ENCODE measurements around the gene MUC20.
"Not testable (repeated sequence)": the region's sequence is repeated elsewhere in the genome, so short reads cannot be mapped to it uniquely, and the experiment has no call there.

DNA sequence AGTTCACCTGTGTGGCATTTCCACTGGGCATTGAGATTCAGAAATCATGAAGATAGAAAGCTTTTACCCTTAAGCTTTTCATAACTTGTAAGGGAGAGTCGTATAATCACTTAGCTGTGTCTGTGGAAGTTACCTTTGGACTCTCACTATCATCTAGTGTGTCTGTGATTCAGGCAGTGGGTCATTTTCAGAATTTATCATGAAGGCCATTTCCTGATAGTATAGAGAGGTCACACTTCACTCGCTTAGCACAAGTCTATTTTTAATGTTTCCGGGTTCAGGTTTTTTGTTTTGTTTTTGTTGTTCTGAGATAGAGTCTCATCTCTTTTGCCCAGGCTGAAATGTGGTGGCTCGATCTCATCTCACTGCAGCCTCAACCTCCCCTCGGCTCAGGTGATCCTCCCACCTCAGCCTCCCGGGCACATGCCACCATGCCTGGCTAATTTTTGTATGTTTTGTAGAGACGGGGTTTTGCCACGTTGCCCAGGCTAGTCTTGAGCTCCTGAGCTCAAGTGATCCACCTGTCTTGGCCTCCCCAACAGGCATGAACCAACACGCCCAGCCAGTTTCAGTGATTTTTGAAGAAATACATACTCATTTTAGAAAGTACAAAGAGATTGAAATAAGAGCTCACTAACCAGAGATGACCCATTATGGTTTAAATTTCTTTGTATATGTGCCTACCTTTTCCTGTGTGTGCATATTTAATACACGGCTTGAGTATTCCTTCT lies 36.1 kb upstream of the MUC20 start:
- TF ChIP-seq, protein P1, sequence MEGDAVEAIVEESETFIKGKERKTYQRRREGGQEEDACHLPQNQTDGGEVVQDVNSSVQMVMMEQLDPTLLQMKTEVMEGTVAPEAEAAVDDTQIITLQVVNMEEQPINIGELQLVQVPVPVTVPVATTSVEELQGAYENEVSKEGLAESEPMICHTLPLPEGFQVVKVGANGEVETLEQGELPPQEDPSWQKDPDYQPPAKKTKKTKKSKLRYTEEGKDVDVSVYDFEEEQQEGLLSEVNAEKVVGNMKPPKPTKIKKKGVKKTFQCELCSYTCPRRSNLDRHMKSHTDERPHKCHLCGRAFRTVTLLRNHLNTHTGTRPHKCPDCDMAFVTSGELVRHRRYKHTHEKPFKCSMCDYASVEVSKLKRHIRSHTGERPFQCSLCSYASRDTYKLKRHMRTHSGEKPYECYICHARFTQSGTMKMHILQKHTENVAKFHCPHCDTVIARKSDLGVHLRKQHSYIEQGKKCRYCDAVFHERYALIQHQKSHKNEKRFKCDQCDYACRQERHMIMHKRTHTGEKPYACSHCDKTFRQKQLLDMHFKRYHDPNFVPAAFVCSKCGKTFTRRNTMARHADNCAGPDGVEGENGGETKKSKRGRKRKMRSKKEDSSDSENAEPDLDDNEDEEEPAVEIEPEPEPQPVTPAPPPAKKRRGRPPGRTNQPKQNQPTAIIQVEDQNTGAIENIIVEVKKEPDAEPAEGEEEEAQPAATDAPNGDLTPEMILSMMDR (conservative IDR thresholded peaks at IDR 0.05 in 1 of 2, IDR thresholded peaks at IDR 0.05 in 1 of 2; ENCODE audit: low read depth in 1 of 2, low read length in 2 of 2): not testable (repeated sequence)
- TF ChIP-seq EZH2 (IDR thresholded peaks at IDR 0.05; ENCODE audit: low read length, missing control alignments): not testable (repeated sequence)
